HG02973 (cell line): ENCODE measurements around the gene SAMD4A.

Experiments
- ATAC-seq: cut with Tn5 transposase; IDR thresholded peaks from one replicate; pipeline ENCODE4 v1.9.1; 2021; ENCODE audit warnings: moderate library complexity; ENCODE audit not compliant: unreplicated experiment

Gene SAMD4A

DNA sequence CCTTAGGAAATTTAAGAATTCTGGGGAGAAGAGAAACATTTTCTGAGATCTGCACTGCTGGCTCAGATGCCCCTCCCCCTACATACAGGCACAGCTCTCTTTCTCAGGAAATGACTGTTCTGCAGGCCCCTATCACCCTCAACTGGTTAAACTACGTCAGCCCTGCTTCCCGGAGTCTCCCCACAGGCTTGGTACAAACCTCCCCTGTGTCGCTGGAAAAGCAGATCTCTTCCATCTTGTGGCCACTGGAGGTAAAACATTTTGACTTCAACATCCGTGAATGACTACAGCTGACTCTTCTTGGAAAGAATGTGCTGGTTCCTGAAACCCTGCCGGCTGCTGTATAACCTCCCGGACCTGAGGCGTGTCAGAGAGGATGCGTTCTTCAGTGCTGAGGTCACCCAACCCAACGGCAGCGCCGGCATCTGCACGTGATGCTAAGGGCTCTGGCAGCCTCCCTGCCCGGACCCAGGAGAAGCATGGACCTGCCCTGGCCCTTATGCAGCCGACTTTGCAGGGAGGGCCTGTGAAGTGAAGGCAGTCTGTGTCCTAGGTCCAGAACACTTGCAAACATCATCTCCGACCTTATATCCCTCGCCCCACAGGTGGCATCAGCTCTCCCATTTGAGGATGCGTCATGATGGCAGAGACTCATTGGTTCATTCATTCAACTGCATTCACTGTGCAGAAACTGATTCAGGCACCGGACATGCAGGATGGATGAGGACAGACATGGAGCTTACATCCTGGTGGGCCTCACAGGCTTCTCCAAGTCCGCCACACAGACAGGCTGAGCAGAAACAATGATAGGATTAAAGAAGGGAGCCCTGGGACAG is 206.5 kb downstream of the SAMD4A start:
- ATAC-seq: peak; percentile 52

DNA sequence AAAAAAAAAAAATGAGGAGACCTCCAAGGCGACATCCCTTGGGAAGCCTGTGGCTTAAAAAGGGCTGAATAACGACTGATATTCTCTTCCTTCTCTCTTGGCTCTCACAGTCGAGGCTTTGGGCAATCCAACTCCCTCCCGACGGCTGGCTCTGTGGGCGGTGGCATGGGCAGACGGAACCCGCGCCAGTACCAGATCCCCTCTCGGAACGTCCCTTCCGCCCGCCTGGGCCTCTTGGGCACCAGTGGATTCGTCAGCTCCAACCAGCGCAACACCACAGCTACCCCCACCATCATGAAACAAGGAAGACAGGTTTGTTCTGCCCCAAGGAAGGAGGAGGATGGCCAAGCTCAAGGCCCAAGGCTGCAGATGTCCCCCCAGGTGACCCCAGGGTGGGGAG is 207.9 kb downstream of the SAMD4A start:
- no peak for ATAC-seq

DNA sequence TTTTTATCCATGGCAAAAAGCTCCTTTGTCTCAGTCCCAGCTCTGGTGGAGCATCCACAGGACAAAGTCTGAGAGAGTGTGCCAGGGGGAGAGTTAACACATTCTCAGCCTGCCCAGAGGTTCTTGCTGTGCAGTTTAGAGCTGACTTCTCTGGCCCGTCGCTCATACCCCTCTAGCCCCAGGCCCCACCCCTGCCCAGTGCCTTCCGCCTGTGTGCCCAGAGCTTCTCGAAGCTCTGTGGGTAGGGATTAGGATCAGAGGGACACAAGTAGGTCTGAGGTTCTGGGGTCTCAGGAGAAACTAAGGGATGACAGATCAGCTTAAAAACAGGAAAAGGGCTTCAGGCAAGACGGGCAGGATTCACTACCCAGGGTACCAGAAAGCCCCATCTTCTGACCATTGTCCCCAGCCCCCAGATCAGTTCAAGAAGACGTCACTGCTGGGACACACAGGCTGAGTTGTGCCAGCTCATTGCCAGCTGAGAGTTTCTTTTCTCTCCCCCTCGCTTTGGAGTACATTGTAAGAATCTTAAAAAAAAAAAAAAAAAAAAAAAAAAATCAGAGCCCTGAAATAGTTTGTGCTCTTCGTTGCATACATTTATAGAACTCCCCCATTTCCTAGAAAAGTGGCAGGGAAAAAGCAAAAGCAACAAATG is 208.7 kb downstream of the SAMD4A start:
- ATAC-seq: no peak

DNA sequence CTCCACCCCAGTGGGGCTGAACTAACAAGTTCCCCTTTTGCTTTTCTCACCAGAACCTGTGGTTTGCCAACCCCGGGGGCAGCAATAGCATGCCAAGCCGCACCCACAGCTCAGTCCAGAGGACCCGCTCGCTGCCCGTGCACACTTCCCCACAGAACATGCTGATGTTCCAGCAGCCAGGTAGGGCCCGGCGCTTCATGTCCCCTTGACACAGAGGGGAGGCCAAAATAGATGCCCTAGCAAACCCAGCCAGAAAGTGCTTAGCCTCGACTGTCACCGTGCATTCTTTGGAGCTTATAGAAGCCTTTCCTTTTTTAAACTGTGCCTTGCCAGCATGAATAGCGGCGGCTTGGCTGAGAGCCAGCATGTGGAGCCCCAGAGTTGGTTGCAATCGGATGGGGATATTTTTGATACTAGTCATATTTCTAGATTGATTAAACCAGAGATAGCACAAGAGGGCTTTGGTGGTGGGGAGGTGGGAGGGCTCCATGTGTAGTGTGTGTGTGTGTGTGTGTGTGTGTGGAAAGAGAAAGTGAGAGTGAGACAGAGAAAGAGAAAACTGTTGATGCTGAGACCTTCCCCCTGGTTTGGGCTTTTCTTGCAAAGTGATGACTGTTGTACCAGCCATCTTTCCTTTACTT is 209.6 kb downstream of the SAMD4A start:
- ATAC-seq: no peak

DNA sequence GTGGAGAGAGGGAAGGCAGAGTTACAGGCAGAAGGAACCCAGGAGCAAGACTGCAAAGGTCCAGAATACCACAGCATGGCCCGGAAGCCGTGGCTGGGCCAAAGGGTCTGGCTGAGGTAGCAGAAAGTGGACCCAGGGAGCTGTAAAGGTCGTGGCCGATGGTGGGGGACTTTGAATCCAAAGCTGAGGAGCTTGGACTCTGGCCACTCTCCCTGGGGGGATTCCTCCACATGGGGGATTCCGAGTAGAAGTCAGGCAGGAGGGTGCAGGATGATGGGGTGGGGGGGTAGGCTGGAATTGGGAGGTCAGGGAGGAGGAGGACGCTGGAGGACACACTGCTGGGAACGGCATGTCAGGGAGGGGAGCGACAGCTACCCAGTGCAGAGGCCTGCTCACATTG is 210.5 kb downstream of the SAMD4A start:
- no peak for ATAC-seq

DNA sequence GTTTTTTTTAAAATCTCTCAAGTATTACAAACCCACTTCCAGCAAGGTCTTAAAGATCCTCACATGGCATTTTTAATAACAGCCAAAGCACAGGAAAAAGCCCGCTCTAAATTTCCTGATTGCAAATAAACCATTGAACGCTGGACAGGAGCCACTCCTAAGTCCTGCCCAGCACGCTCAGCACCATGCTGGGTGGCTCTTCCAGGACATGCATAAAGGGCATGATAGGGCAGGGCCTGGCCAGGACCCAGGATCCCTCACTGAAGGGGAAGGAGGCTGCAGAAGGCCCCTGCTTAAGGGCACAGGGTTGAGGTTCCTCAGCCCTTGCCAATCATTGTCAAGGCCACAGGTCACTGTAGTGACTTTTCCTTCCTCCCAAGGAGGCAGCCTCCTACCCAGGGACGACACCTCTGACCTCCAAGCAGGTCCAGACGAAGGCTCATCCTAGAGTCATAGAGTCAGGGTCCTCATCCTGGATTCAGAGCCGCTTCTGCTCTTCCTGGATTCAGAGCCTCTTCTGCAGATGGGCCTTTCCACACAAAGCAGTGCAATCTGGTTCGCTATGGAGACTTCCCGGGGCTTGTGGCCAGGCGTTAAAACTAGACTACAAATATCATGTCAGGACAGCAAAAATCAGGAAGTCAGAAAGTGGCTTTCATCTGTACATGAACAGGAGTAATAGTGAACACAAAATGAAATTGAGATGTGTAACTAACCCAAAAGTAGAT is 211.9 kb downstream of the SAMD4A start:
- ATAC-seq: no peak

DNA sequence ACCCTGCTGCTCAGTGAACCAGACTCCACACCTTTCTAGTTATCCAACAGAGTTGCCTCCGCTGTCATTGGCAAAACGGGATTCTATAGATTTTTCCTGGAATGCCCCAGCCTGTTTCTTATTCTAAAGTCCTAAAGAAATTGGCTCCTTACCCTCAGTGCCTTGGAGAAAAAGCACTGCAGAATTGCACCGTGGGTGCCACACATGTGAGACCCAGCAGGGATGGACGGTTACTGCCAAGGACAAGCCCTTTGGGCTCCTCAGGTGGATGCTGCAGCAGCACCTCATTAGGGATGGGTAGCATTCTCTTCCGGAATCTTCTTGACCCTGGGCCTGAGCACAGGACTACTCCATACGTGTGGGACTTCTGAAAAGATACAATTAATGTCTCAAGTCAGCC is 214.2 kb downstream of the SAMD4A start:
- no peak for ATAC-seq

DNA sequence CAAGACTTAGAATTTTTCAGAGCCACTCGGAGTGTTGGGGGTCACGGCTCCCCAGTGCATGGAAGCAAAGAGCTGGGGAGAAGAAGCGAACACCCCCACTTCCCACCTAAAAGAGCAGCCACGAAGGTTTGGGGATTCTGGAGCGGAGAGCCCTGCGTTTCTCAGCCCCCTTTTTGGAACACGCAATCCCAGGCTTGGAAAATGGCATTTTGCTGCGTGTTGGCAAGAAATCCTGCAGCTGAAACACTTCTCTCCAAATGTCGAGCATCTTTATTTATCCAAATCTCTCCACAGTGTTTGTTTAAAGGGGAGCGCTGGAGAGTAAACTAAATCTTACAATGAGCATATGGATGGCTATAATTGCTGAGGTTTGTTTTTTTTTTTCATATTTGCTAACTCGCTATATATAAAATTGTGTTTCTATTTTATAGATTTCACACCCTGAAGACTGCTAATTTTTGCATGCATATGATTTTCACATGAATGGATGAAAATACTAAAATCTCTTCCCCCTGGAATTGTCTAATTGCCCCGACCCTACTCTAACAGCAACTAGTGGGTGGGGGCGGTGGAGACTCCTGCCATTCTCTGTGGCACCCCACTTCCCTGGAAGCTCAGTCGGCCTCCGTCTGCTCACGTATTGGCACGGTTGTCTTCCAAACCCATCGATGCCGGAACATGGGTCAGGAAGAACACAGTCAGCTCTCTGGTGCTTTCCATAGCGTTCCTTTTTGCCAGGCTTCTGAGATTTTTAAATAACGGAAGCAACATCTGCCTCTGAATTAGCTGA is 215.2 kb downstream of the SAMD4A start:
- no peak for ATAC-seq

DNA sequence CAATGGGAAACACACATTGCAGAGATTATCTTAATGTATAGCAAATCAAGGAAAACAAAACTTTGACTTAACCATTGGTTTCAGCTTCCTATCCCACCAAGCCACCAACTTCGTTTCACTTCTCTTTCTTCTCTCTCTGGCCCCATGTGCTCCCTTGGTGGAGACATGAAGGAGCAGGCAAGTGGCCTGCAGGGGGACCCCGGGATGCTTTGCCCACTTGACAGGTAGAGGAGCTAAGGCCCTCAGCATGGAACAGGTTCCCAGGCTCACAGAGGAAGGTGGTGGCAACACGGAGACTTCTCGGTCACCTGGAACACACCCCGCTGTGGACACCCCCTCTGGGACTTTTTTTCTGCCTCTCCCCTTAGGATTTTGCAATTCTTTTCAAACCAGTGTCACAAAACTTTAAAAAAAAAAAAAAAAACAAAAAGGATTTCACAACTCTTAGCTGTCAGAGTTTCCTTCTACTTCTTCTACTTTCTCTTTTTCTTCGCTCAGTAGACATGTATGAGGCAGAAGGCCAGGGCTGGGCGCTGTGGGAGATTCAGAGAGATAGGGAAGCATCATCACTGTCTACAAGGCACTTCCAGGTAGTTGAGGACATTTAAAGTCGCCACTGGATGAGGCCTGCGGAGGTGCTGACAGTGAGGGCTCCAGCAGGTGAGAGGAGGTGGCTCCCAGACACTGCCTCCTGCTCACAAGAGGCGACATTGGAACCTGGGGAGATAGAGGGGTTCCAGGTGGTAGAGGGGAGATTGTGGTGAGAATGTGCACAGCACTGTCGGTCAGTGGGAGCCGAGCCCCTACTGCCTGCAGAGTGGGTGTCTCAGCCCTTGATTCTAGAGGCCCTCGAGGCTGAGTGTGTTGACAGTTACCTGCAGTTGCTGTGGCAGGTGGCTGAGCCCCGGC is 216.1 kb downstream of the SAMD4A start:
- peak; percentile 90 for ATAC-seq

DNA sequence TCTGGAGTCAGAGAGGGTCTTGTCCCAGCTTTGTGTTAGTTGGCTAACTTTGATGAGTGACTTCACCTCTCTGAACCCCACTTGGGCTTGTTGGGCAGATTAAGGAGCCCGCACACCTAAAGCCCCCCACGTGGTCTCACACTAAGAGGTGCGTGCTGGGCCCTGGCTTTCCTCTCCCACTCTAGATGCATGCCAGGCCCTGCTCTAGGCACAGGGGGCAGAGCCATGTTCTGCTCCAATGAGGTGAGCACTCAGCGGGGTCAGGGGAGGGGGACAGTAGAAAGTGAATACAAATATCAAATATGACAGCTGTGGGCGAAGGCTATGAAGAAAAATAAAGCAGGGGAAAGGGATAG is 216.7 kb downstream of the SAMD4A start:
- ATAC-seq: no peak

DNA sequence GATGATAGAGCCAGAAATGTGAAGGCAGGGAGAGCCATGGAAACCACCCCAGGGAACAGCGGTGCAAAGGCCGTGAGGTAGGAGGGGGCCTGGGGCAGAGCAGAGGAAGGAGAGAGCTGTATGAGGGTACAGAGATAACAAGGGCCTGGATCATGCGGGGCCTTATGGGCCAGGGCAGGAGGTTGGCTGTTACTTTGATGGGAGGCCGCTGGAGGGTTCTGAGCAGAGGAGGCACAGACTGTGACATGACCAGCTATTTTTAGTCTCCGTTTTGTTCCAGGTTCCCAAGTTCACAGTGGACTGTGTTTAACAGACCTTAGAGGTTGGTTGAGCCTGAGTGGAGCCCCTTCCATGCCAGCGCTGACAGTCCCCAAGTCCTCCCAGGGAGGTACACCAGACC is 217.1 kb downstream of the SAMD4A start:
- ATAC-seq: no peak

DNA sequence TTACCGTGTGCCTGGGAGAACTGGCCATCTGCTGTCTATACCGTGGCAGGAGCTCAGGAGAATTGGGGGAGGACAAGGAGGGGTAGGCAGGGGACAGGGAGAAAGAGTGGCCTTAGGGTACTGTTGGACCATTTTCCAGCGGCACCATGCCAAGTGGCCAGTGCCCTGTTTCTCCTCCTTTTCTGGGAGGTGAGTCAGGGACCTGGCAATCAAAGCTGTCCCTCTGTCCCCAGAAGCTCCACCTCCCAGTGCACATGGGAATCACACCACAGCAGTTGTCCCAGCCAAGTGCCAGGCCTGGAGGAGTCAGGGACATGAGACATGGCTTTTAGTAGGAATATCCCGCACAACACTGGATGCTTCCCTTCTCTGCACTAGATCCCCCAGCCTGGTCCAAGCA is 217.7 kb downstream of the SAMD4A start:
- ATAC-seq: no peak

DNA sequence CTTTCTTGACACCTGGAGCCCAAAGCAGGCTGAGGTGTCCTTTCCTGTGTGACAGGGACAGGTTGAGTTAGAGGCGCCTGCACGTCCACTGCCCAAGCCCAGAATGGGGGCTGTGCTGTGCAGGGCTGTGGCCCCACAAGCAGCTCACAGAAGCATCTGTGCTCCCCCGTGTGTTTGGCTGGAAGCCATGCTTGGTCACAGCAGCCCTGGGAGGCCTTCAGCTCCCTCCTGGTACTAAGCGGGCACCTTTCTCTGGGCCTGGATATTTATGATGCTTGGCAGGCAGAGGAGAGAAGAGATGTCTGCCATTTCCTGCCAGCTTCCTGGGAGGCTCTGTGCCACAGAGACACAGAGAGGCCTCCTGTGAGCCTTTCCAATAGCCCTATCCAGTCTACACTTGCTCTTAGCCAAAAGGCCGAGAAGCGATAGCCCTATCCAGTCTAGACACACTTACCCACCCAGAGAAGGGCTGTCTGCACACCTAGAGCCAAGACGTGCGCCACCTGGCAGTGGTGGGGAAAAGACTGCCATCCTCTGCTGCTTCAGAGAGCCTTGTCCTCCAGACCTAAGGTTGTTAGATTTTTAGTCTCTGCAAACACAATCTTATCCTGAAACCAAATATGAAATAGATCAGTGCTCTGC is 218.3 kb downstream of the SAMD4A start:
- no peak for ATAC-seq

DNA sequence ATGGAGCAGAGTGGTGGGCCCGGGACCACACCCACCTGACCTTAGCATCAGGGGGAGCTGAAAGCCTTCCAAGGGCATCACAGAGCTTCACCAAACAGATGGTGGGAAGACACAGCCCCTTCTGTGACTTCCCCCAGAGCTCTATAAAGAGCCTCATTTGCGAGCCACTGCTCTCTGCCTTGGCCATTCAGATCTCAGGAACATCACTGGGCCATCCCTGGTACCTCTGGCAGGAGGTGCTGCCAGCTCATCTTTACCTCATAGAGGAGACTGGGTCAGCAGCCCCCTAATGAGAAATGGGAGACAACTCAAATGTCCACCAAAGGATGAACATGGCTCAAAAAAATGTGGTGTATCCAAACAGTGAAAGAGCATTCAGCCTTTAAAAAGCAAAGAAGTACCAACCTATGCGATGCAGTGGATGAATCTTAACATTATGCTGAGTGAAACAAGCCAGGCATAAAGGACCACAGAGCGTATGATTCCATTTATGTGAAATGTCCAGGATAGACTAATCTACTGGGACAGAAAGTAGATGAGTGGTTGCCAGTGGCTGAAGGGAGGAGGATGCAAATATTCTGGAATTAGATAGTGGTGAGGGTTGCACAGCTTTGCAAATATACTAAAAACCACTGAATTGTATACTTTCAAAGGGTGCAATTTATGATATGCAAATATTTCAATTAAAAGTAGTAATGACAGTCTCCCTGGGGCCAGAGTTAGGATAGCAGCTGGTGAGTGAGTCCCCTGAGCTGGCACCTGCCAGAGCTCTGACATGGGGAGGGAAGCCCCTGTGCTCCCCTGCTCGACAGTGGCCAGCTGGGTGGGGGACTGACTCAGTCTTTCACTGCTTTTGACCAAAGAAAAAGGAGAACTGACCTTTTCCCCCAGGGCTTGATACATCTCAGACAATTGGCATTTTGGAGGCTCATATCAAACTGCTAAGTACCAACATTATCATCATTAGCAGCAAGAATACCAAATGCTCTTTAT is 219.1 kb downstream of the SAMD4A start:
- no peak for ATAC-seq

DNA sequence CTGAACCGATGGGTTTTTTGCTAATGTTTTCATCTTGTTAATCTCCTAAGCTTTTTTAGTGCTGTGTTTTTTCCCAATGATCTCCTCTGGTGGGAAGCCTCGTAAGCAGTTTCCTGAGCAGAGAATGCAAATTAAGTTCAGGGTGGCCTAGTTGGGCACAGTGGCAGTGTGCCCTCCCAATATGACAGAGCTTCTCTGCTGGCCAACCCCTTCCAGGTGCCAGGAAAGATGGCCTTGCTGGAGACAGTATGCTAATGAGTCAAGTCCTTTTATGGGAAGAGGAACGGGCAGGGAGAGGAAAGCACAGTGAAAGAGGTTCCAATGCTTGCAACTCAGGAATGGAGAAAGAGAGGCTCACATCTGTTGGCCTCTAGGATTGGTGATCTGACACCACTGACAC is 219.9 kb downstream of the SAMD4A start:
- no peak for ATAC-seq

DNA sequence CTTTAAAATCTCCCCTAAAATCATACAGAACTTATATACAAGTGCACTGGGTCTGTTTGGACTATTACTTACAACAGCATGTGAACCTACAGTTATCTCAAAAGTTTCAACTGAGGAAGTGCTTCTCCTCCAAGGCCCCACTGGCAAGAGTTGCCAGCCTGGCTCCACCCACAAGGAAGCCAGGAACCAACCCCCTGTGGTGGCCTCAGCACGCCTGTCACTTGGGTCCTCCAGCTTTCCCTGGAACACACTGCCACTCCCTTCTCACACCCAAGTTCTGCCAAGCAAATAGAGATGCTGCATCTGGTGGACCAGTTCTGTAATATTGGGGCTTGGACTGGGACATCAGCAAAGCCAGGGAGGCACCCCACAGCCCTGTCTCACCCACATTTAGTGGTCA is 220.3 kb downstream of the SAMD4A start:
- ATAC-seq: no peak

DNA sequence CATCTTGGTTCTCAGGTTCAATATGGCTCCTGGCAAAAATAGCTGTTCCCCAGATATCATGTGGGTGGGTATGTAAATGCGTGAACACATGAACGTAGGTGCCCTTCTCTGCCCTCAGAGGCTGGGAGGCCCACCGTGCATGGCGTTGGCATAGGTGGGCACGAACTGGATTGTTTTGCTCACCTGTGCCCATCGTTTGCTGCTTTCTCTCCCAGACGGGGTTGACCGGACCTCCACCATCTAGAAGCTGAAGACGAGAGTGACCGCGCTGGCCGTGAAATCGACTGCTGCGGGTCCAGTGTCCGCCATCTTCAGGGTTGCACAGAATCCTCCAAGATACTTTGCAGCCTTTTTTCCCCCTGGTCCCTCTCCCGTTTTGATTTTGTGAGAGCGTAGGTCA is 221.8 kb downstream of the SAMD4A start:
- ATAC-seq: no peak

DNA sequence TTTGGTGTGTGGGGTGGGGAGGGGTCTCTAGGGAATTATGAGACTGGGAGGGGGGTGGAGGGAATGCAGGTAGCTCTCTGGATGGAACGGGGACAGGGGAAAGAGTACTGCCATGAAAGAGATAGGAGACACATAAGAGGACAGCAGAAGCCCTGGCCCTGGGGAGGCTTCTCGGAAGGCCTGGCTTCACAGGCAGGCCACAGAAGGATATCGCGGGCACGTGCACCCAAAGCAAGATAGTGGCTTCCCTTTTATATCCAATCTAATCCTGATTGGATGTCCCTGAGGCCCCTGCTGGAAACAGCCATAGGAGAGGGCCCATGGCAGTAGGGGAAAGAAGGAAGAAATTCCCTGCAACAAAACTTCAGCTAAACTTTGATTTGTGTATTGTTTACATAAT is 222.2 kb downstream of the SAMD4A start:
- ATAC-seq: no peak
